NCI-H2227 (cell line): ENCODE data around the gene ROBO1.

ENCODE experiments used
- DNase-seq: peaks from one replicate; lab custom pipeline; 2025; ENCODE audit not compliant: unreplicated experiment; lab: John Stamatoyannopoulos, UW

Gene ROBO1

GRCh38 chr3:79103307-79103706 is 664.5 kb downstream of the ROBO1 start:
- no peak for DNase-seq

GRCh38 chr3:79097964-79098660 is 669.7 kb downstream of the ROBO1 start:
- DNase-seq = no peak

- no peak for DNase-seq
Observed at GRCh38 chr3:79094654-79095053, 673.1 kb downstream of the ROBO1 start.

- DNase-seq = peak; percentile 61
Observed at GRCh38 chr3:79086514-79086913, 681.3 kb downstream of the ROBO1 start.

DNA sequence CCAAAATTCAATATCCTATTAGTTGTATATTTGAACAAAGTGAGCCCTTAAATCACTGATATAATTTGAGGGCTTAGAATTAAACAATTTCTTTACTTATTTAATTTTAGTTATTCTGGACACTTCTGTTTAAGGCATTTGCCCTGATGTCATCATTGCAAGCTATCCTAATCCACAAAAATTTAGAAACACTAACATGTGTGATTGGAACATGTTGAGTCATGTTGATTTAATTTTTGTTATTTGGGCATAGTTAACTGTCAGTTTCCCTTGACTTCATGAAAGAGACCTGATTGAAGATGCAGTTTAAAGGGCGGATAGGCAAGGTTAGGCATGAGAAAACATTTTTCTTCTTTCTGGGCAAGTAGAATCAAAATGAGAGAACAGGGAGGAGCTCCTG is 682.6 kb downstream of the ROBO1 start:
- no peak for DNase-seq

DNA sequence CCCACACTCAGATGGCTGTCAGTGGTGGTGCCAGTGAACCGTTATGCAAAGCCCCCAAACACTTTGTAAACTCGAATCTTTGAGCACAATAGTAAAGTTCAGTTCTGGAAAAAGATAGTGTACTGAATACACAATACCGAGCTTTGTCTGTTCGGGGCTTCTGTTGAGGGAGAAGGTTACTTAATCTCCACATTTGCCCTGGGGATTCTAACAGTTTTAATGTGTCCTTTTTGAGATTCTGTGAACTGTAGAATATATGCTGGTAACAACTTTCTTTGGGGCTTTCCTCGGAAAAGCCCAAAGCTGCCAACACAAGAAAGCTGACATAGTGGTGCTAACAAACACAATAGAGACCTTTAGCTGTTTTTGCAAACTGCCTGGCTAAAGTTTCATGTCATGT is 686.5 kb downstream of the ROBO1 start:
- DNase-seq = no peak

GRCh38 chr3:79074558-79074957 is 693.2 kb downstream of the ROBO1 start:
- no peak for DNase-seq

- DNase-seq = no peak
Observed at GRCh38 chr3:79067734-79068133, 700.1 kb downstream of the ROBO1 start.

GRCh38 chr3:79066481-79066880 is 701.3 kb downstream of the ROBO1 start:
- DNase-seq = no peak

DNA sequence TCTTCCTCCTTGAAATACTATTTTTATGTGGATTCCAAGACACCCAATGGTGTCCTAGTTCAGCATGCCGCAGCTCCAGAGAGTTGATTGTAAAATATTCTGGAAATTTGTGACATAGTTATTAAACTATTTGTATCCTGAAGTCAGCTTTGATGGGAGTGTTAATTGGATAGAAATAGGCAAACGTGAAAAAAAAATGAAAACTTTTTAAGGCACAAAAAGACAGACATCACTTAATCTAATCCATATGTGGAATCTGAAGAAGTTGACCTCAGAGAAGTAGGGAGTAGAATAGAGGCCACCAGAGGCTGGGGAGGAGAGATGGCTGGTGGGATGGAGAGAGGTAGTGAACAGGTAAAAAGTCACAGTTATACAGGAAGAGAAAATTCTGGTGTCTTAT is 704.2 kb downstream of the ROBO1 start:
- DNase-seq = no peak

- DNase-seq = no peak
Observed at GRCh38 chr3:79057756-79058155, 710.0 kb downstream of the ROBO1 start.

DNA sequence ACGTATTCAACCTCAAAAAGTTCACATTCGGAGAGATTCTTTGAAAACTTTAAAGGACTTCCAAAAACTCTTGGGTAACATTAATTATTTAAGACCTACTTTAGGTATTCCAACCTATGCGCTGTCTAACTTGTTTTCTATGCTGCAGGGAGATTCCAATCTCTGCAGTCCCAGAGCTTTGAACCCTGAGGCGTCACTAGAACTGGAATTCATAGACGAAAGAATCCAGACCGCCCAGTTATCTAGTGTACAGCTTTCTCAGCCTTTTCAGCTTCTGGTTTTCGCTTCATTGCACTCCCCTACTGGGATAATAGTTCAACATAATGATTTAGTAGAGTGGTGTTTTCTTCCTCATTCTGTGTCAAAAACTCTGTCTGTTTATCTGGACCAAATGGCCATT is 711.3 kb downstream of the ROBO1 start:
- DNase-seq = peak; percentile 62

DNA sequence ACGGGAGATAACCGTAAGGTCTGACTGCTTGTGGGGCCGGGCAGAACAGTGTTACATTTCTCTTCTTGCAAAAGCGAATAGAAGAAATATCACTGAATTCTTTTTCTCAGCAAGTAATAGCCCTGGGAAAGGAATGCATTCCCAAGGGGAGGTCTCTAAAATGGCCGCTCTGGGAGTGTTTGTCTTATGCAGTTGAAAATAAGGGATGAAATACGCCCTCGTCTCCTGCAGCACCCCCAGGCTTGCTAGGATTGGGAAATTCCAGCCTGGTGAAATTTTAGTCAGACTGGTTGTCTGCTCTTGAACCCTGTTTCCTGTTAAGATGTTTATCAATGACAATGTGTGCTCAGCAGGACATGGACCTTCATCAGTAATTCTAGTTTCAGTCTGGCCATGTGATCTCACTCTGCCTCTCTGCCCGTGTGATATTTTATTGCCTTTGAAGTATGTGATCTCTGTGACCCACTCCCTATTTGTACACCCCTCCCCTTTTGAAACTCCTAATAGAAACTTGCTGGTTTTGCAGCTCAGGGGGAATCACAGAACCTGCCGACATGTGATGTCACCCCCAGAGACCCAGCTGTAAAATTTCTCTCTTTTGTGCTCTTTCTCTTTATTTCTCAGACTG is 715.6 kb downstream of the ROBO1 start:
- DNase-seq = no peak

DNA sequence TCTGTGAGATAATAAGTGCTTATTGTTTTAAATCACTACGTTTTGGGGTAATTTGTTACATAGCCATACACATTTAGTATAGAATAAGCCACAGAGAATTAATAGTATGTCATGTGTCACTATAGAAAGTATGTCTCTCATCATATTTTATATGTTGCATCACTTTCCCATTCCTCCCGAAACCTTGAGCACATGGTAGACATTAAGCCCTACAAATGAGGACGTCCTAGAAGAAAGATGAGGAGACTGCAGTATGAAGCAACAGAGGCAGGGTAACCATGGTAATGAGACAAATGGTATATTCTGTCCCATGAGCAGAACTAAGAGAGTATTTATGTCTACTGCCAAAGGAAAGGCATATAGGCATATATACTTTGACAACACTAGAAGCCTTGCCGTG is 720.2 kb downstream of the ROBO1 start:
- no peak for DNase-seq

GRCh38 chr3:79041621-79042020 is 726.2 kb downstream of the ROBO1 start:
- no peak for DNase-seq

DNA sequence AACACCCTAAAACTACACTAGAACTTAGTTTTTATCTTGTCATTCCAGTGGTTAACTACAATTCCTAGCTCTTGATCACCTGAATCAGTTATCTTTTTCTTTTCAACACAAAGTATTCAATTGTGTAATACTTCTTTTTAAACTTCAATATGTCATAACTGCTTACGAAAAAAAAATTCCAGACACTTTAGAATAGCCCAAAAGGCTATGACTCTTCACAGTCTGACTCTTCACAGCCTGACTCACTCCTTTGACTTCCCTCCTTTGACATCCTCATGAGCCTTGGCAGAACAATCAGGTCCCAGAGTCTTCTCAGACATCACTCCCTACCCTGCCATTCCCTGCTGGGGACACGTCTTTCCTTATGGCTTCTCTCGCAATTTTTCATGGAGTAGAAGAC is 727.1 kb downstream of the ROBO1 start:
- DNase-seq = no peak

DNA sequence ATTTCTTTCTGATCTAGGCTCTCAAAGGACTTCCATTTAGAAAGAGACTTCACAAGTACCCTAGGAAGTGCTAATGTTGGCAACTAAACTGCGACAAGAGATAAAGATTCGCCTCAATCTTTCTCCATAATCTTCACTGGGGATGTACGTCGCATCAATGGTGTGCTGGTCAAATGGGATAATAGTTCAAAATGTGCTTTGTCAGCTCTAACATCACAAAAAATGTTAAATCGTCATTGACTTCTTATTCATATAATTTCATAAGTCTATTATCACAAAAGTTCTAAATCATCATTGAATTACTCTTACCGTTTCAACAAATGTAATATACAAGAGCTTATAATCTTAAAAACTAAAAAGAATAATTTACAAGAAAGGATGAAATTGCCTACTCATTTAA is 727.7 kb downstream of the ROBO1 start:
- no peak for DNase-seq

GRCh38 chr3:79039192-79039591 is 728.6 kb downstream of the ROBO1 start:
- DNase-seq = no peak

- no peak for DNase-seq
Observed at GRCh38 chr3:79038636-79039035, 729.2 kb downstream of the ROBO1 start.

- DNase-seq = no peak
Observed at GRCh38 chr3:79038057-79038456, 729.7 kb downstream of the ROBO1 start.

DNA sequence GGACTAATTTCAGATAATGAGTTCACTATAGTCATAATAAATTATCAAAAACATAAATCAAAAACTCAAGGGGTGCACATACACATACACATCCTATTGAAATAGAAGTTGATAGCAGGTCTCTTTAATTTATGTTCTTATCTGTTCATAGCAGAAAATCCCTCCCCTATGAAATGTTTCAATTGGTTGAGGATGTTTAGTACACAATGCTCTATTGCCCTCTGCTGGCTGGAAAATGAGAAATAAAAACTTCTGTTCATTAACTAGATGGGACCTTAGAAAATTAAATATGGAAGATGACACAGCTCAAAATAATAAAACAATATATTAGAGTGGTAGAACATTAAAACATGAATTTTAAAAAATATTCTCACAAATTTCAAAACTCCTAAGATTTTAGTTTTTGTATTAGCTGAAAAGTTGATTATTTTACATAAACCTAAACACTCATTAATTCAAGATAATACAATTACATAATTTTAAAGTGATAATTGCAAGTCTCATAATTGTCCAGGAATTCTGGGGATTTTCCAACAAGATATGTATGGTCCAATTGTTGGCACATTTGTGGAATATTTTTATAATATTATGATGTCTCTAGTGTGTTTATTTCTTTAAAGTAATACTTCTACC is 735.0 kb downstream of the ROBO1 start:
- peak; percentile 64 for DNase-seq

GRCh38 chr3:79030157-79030556 is 737.6 kb downstream of the ROBO1 start:
- no peak for DNase-seq

DNA sequence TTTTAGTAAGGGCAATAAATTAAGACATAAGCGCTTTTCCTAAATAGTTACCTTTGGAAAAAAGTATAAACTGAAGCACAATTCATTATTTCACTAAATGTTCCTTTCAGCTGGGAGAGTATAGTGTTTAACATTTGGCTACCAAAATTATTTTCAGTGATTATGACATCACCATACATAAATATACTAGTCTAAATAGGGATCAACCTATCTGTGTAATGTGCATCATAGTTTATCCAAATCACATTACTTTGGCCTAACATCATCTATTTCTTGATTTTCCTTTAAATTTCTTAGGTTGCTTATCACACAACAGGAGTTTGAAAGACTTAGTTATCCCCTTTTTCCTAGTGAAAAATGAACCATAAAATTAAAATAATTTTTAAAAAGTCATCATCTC is 738.9 kb downstream of the ROBO1 start:
- no peak for DNase-seq
